ENCODE data around the gene ADAMTS16.

ADAMTS16 gene

GRCh38 chr5:5257353-5257752 is 117.2 kb downstream of the ADAMTS16 start:
- H3K4me1 Mint-ChIP-seq, result no peaks in the 10 kb centered on the region
- H3K27me3 Mint-ChIP-seq, result no peaks in the 10 kb centered on the region
- no peak overlapping the region for H3K27ac Mint-ChIP-seq
- ATAC-seq (replicated peaks), result no peak
- H3K4me3 Mint-ChIP-seq, result no peak overlapping the region
- no peaks in the 10 kb centered on the region for H3K36me3 Mint-ChIP-seq
- peaks cover 10 to 13% of the 10 kb centered on the region in 2 donors for H3K9me3 Mint-ChIP-seq
- DNase-seq, result no peak

GRCh38 chr5:5258564-5258963 is 118.4 kb downstream of the ADAMTS16 start:
- Mint-ChIP-seq H3K4me3 (no peak overlapping the region), H3K9me3 (peaks cover 7 to 9% of the 10 kb centered on the region in 2 donors), H3K36me3 (no peaks in the 10 kb centered on the region), H3K27ac (peak overlapping the region; percentile 7), H3K4me1 (no peaks in the 10 kb centered on the region), H3K27me3 (no peaks in the 10 kb centered on the region)
- DNase-seq (no peak), ATAC-seq (replicated peaks) (no peak)

GRCh38 chr5:5264727-5265126 is 124.6 kb downstream of the ADAMTS16 start:
- Mint-ChIP-seq H3K9me3 (peaks cover 2 to 4% of the 10 kb centered on the region in 2 donors), H3K36me3 (no peaks in the 10 kb centered on the region), H3K4me3 (no peak overlapping the region), H3K27me3 (no peaks in the 10 kb centered on the region), H3K27ac (no peak overlapping the region), H3K4me1 (no peaks in the 10 kb centered on the region)
- no peak for ATAC-seq (replicated peaks)
- no peak for DNase-seq

GRCh38 chr5:5266297-5266696 is 126.2 kb downstream of the ADAMTS16 start:
- ATAC-seq (replicated peaks), result no peak
- H3K36me3 Mint-ChIP-seq, result no peaks in the 10 kb centered on the region

GRCh38 chr5:5270161-5270560 is 130.0 kb downstream of the ADAMTS16 start:
- no peaks in the 10 kb centered on the region for H3K27me3 Mint-ChIP-seq
- ATAC-seq (replicated peaks), result no peak
- no peak overlapping the region for H3K27ac Mint-ChIP-seq
- no peaks in the 10 kb centered on the region for H3K4me1 Mint-ChIP-seq
- no peak for DNase-seq
- H3K9me3 Mint-ChIP-seq, result peaks cover 1 to 2% of the 10 kb centered on the region in 2 donors
- H3K4me3 Mint-ChIP-seq, result no peak overlapping the region
- H3K36me3 Mint-ChIP-seq, result no peaks in the 10 kb centered on the region

More at GRCh38 chr5:5266297-5266696, 126.2 kb downstream of the ADAMTS16 start:
- no peak for DNase-seq
- H3K4me3 Mint-ChIP-seq, result no peak overlapping the region
- H3K4me1 Mint-ChIP-seq, result no peaks in the 10 kb centered on the region
- no peaks in the 10 kb centered on the region for H3K27me3 Mint-ChIP-seq
- H3K9me3 Mint-ChIP-seq, result peaks cover 2 to 4% of the 10 kb centered on the region in 2 donors
- no peak overlapping the region for H3K27ac Mint-ChIP-seq

GRCh38 chr5:5270958-5271785 is 131.0 kb downstream of the ADAMTS16 start:
- DNase-seq (no peak), ATAC-seq (replicated peaks) (no peak)
- peaks cover 0 to 2% of the 10 kb centered on the region in 2 donors for H3K9me3 Mint-ChIP-seq
- H3K27ac Mint-ChIP-seq, result no peak overlapping the region
- H3K36me3 Mint-ChIP-seq, result no peaks in the 10 kb centered on the region
- no peaks in the 10 kb centered on the region for H3K27me3 Mint-ChIP-seq
- no peak overlapping the region for H3K4me3 Mint-ChIP-seq
- H3K4me1 Mint-ChIP-seq, result no peaks in the 10 kb centered on the region

GRCh38 chr5:5271786-5272321 is 131.7 kb downstream of the ADAMTS16 start:
- Mint-ChIP-seq H3K36me3 (no peaks in the 10 kb centered on the region), H3K27me3 (no peaks in the 10 kb centered on the region), H3K27ac (no peak overlapping the region), H3K4me1 (no peaks in the 10 kb centered on the region), H3K9me3 (peaks cover 0 to 2% of the 10 kb centered on the region in 2 donors), H3K4me3 (no peak overlapping the region)
- no peak for ATAC-seq (replicated peaks)
- DNase-seq, result no peak

- DNase-seq, result no peak
- no peak overlapping the region for H3K27ac Mint-ChIP-seq
- ATAC-seq (replicated peaks), result no peak
- peaks cover 0 to 1% of the 10 kb centered on the region in 2 donors for H3K9me3 Mint-ChIP-seq
- no peaks in the 10 kb centered on the region for H3K27me3 Mint-ChIP-seq
- H3K36me3 Mint-ChIP-seq, result no peaks in the 10 kb centered on the region
- no peaks in the 10 kb centered on the region for H3K4me1 Mint-ChIP-seq
- H3K4me3 Mint-ChIP-seq, result no peak overlapping the region
Observed at GRCh38 chr5:5273398-5273797, 133.3 kb downstream of the ADAMTS16 start.

GRCh38 chr5:5273976-5274375 is 133.8 kb downstream of the ADAMTS16 start:
- no peak overlapping the region for H3K27ac Mint-ChIP-seq
- no peak overlapping the region for H3K4me3 Mint-ChIP-seq
- DNase-seq (no peak), ATAC-seq (replicated peaks) (no peak)
- H3K4me1 Mint-ChIP-seq, result no peaks in the 10 kb centered on the region
- no peaks in the 10 kb centered on the region for H3K36me3 Mint-ChIP-seq
- H3K9me3 Mint-ChIP-seq, result no peaks in the 10 kb centered on the region
- H3K27me3 Mint-ChIP-seq, result no peaks in the 10 kb centered on the region

- H3K9me3 Mint-ChIP-seq, result peaks cover 0 to 5% of the 10 kb centered on the region in 2 donors
- no peak for DNase-seq
- H3K4me1 Mint-ChIP-seq, result no peaks in the 10 kb centered on the region
- ATAC-seq (replicated peaks), result no peak
- H3K27ac Mint-ChIP-seq, result no peak overlapping the region
- H3K27me3 Mint-ChIP-seq, result no peaks in the 10 kb centered on the region
- H3K36me3 Mint-ChIP-seq, result no peaks in the 10 kb centered on the region
- H3K4me3 Mint-ChIP-seq, result no peak overlapping the region
Observed at GRCh38 chr5:5275211-5275610, 135.1 kb downstream of the ADAMTS16 start.

GRCh38 chr5:5276430-5276829 is 136.3 kb downstream of the ADAMTS16 start:
- no peak for DNase-seq
- no peaks in the 10 kb centered on the region for H3K27me3 Mint-ChIP-seq
- no peak for ATAC-seq (replicated peaks)
- H3K9me3 Mint-ChIP-seq, result peaks cover 0 to 5% of the 10 kb centered on the region in 2 donors
- H3K4me3 Mint-ChIP-seq, result no peak overlapping the region
- no peaks in the 10 kb centered on the region for H3K4me1 Mint-ChIP-seq
- H3K36me3 Mint-ChIP-seq, result no peaks in the 10 kb centered on the region
- no peak overlapping the region for H3K27ac Mint-ChIP-seq

- peaks cover 0 to 5% of the 10 kb centered on the region in 2 donors for H3K9me3 Mint-ChIP-seq
- H3K27me3 Mint-ChIP-seq, result no peaks in the 10 kb centered on the region
- H3K4me3 Mint-ChIP-seq, result no peak overlapping the region
- no peak for DNase-seq
- no peaks in the 10 kb centered on the region for H3K36me3 Mint-ChIP-seq
- no peak overlapping the region for H3K27ac Mint-ChIP-seq
- H3K4me1 Mint-ChIP-seq, result no peaks in the 10 kb centered on the region
- no peak for ATAC-seq (replicated peaks)
Observed at GRCh38 chr5:5276951-5277517, 136.9 kb downstream of the ADAMTS16 start.

GRCh38 chr5:5278201-5278814 is 138.2 kb downstream of the ADAMTS16 start:
- H3K36me3 Mint-ChIP-seq, result no peaks in the 10 kb centered on the region
- no peaks in the 10 kb centered on the region for H3K27me3 Mint-ChIP-seq
- ATAC-seq (replicated peaks), result no peak

GRCh38 chr5:5278815-5279381 is 138.8 kb downstream of the ADAMTS16 start:
- H3K4me1 Mint-ChIP-seq, result no peaks in the 10 kb centered on the region
- ATAC-seq (replicated peaks), result no peak
- H3K4me3 Mint-ChIP-seq, result no peak overlapping the region
- H3K27ac Mint-ChIP-seq, result no peak overlapping the region
- no peak for DNase-seq
- peaks cover 0 to 5% of the 10 kb centered on the region in 2 donors for H3K9me3 Mint-ChIP-seq
- H3K27me3 Mint-ChIP-seq, result no peaks in the 10 kb centered on the region
- H3K36me3 Mint-ChIP-seq, result no peaks in the 10 kb centered on the region

More at GRCh38 chr5:5278201-5278814, 138.2 kb downstream of the ADAMTS16 start:
- no peak overlapping the region for H3K27ac Mint-ChIP-seq
- peaks cover 0 to 5% of the 10 kb centered on the region in 2 donors for H3K9me3 Mint-ChIP-seq
- no peak overlapping the region for H3K4me3 Mint-ChIP-seq
- DNase-seq, result no peak
- no peaks in the 10 kb centered on the region for H3K4me1 Mint-ChIP-seq

Measured in stimulated activated naive B cell treated with anti-CD40 and anti-IgM and Interleukin-4, amounts not matched to agents 10 μg/mL and 1 μg/mL and 100 μg/mL, for 72 hours (primary cell).